GM06990 (cell line): Measurements from ENCODE around the gene ALPL.

Experiments
- DNase-seq: peaks from one replicate; pipeline ENCODE4 v3.0.0-alpha.2; 2011; ENCODE audit not compliant: insufficient read length; ENCODE audit errors: extremely low read depth
- H3K27me3 ChIP-seq: replicated peaks from 2 replicates; pipeline ENCODE4 v1.6.0; 2011; ENCODE audit warnings: low read length; ENCODE audit not compliant: control insufficient read depth, insufficient read depth
- H3K36me3 ChIP-seq: 2 replicates; pipeline ENCODE4 v1.5.1; 2011; ENCODE audit warnings: low read length; ENCODE audit not compliant: control insufficient read depth, insufficient read depth
- H3K4me3 ChIP-seq: replicated peaks from 2 replicates; pipeline ENCODE4 v1.5.1; 2011; ENCODE audit warnings: low read depth, mild to moderate bottlenecking, control low read depth, low read length
- CTCF ChIP-seq: IDR thresholded peaks from 2 replicates; pipeline ENCODE4 v1.5.1; 2011; ENCODE audit warnings: low read length, control low read depth, mild to moderate bottlenecking, inconsistent platforms; ENCODE audit not compliant: insufficient read depth, poor library complexity, severe bottlenecking

ALPL gene

GRCh38 chr1:21567241-21568005, 58.2 kb downstream of the ALPL start:
- H3K27me3 ChIP-seq: peaks cover 2% of the 10 kb centered on the region; the same call in 1 of the 2 replicates
- no peak overlapping the region for H3K4me3 ChIP-seq
- no peak for TF ChIP-seq CTCF
- no peak for DNase-seq
- no peaks in the 10 kb centered on the region for H3K36me3 ChIP-seq

GRCh38 chr1:21568006-21568746, 59.0 kb downstream of the ALPL start:
- Histone ChIP-seq H3K27me3 (peaks cover 2% of the 10 kb centered on the region; the same call in 1 of the 2 replicates), H3K36me3 (no peaks in the 10 kb centered on the region), H3K4me3 (no peak overlapping the region)
- DNase-seq: no peak
- TF ChIP-seq CTCF: no peak

GRCh38 chr1:21568809-21569385, 59.7 kb downstream of the ALPL start:
- H3K27me3 ChIP-seq: peaks cover 4% of the 10 kb centered on the region
- no peak for DNase-seq
- no peak for TF ChIP-seq CTCF
- H3K4me3 ChIP-seq: no peak overlapping the region
- no peaks in the 10 kb centered on the region for H3K36me3 ChIP-seq

GRCh38 chr1:21569820-21570527, 60.8 kb downstream of the ALPL start:
- TF ChIP-seq CTCF: no peak
- DNase-seq: no peak
- Histone ChIP-seq H3K4me3 (no peak overlapping the region), H3K36me3 (no peaks in the 10 kb centered on the region), H3K27me3 (peaks cover 4% of the 10 kb centered on the region)

DNA sequence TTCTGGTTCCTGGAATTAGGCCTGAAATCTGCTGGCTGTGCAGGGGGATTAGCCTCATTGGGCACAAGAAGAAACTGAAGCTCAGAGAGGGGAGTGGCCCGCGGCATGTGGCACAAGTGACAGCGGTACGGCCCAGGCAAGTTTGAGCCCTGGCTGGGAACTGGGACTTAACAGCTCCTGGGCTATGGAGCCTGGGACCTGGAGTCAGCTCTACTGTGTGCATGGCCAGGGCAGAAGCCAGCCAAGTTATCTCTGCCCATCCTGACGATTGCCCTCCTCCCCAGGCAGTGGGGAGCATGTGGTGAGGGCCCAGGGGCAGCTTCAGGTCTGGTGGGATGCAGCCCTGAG, 61.3 kb downstream of the ALPL start:
- TF ChIP-seq CTCF: no peak
- no peaks in the 10 kb centered on the region for H3K36me3 ChIP-seq

More for the DNA sequence above, 61.3 kb downstream of the ALPL start:
- DNase-seq: no peak
- H3K4me3 ChIP-seq: no peak overlapping the region
- H3K27me3 ChIP-seq: peaks cover 4% of the 10 kb centered on the region
